Chondrocyte (in vitro differentiated cells): ENCODE results near the gene MAPK8IP2. TPM values are rescaled to one million over a fixed set of nuclear protein-coding genes. Genes with fewer than 3 reads are reported as not detected.

Experiments
- DNase-seq: peaks from one replicate; pipeline ENCODE4 v3.0.0; 2021; ENCODE audit warnings: mixed read lengths, low spot score
- H3K27ac Mint-ChIP-seq: one replicate; pipeline ENCODE4 v1.8.0; 2021; ENCODE audit warnings: mild to moderate bottlenecking, moderate library complexity, mixed read lengths; ENCODE audit not compliant: unreplicated experiment
- H3K27me3 Mint-ChIP-seq: 2 replicates; pipeline ENCODE4 v1.8.0; 2021; ENCODE audit warnings: low read depth, mixed read lengths
- H3K36me3 Mint-ChIP-seq: 2 replicates; pipeline ENCODE4 v1.8.0; 2021; ENCODE audit warnings: low read depth, mixed read lengths
- H3K4me1 Mint-ChIP-seq: 2 replicates; pipeline ENCODE4 v1.8.0; 2021; ENCODE audit warnings: low read depth, mild to moderate bottlenecking, mixed read lengths
- H3K4me3 Mint-ChIP-seq: one replicate; pipeline ENCODE4 v1.8.0; 2021; ENCODE audit warnings: mild to moderate bottlenecking, moderate library complexity, mixed read lengths; ENCODE audit not compliant: unreplicated experiment
- H3K9me3 Mint-ChIP-seq: 2 replicates; pipeline ENCODE4 v1.8.0; 2021; ENCODE audit warnings: low read depth, mixed read lengths
- CTCF ChIP-seq: fragments of 200-600 bp; sonication (generic); IDR thresholded peaks from 2 replicates; pipeline ENCODE4 v1.5.0; 2021; ENCODE audit warnings: antibody characterized with exemption, mild to moderate bottlenecking, moderate library complexity
- total RNA-seq: library from RNA; stranded (reverse); gene quantifications from 3 replicates; pipeline ENCODE4 v1.2.1, GENCODE V29; 2021

The MAPK8IP2 gene
- total RNA-seq, 1 donor from 2014 or later, result 4.1 TPM

GRCh38 chr22:50579752-50580151 lies 20.8 kb upstream of the MAPK8IP2 start:
- DNase-seq, result no peak
- Mint-ChIP-seq H3K27me3 (no peaks in the 10 kb centered on the region), H3K4me3 (no peak overlapping the region), H3K9me3 (no peaks in the 10 kb centered on the region), H3K4me1 (peaks cover 19% of the 10 kb centered on the region), H3K36me3 (peaks cover 9% of the 10 kb centered on the region), H3K27ac (no peak overlapping the region)
- no peak for TF ChIP-seq CTCF

DNA sequence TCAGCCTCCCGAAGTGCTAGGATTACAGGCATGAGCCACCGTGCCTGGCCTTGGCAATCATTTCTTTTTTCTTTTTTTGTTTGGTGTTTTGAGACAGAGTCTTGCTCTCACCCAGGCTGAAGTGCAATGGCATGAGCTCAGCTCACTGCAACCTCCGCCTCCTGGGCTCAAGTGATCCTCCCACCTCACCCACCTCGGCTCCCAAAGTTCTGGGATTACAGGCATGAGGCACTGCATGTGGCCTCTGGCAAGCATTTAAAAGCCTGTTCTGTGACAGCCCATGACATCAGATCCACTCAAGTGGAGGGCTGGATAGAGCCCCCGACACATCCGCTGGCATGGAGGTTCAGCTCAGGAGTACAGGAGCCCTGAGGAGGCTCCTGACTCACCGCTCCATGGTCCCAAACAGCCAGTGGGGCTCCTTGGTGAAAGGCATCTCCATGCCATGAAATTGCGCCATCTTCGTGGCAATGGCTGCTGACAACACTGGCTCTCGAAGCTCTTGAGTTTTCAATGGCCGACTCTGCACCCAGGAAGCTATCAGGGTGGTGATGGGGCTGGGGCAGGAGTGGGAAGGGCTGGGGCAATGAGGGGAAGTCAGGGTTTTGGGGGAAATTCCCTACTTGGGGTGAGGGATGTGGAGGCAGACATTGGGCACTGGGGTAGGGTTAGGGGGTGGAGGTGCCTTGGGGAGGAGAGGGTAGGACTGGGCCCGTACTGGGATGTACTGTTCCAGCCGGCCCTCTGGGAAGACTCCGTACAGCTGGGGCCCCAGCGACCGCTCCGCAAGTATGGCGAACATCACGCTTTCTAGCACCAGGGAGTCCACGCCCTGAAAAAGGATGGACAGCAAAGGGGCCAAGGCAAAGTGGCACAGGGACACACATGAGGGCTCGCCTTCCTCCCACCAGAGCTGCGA lies 19.3 kb upstream of the MAPK8IP2 start:
- peak overlapping the region; percentile 57 for H3K27ac Mint-ChIP-seq
- peaks cover 19% of the 10 kb centered on the region for H3K4me1 Mint-ChIP-seq
- H3K4me3 Mint-ChIP-seq, result peak overlapping the region; percentile 88
- H3K36me3 Mint-ChIP-seq, result peaks cover 9% of the 10 kb centered on the region
- TF ChIP-seq CTCF, result no peak
- H3K27me3 Mint-ChIP-seq, result no peaks in the 10 kb centered on the region
- no peaks in the 10 kb centered on the region for H3K9me3 Mint-ChIP-seq
- peak; percentile 47 for DNase-seq

DNA sequence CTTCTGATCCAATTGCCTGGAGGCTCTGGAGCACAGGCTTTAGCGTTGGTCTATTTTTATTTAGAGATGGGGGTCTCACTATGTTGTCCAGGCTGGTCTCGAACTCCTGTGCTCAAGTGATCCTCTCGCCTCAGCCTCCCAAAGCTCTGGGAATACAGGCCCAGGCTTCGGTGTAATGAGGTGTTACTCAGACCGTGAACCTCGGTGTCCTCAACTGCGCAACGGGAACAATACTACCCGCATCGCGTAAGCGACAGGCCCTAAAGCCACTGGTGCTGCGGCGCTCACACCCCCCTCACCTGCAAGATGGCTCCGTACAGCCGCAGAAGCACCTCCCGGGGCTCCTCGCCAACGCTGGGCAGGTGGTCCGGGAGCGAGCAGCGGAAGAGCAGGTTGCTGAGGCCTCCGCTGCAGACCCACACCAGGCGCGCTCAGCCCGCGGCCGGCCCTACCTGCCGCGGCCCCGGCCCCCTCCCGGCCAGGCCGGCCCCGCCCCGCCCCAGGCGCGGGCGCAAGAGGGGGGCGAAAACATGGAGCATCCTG lies 18.6 kb upstream of the MAPK8IP2 start:
- Mint-ChIP-seq H3K9me3 (no peaks in the 10 kb centered on the region), H3K4me3 (peak overlapping the region; percentile 88), H3K27ac (peak overlapping the region; percentile 57), H3K27me3 (no peaks in the 10 kb centered on the region), H3K36me3 (peaks cover 9% of the 10 kb centered on the region), H3K4me1 (peaks cover 19% of the 10 kb centered on the region)
- TF ChIP-seq CTCF, result no peak
- DNase-seq, result peak; percentile 88

- Mint-ChIP-seq H3K27me3 (no peaks in the 10 kb centered on the region), H3K27ac (peak within 1 kb of the TSS; percentile 81), H3K4me1 (peaks cover 19% of the 10 kb centered on the region), H3K4me3 (peak within 1 kb of the TSS; percentile 88), H3K9me3 (no peaks in the 10 kb centered on the region), H3K36me3 (peaks cover 9% of the 10 kb centered on the region)
- no peak for TF ChIP-seq CTCF
- peak; percentile 100 for DNase-seq
These were observed 17.9 kb upstream of the MAPK8IP2 start, which contains the start of gene CHKB for GRCh38 chr22:50582493-50583293. Gene CHKB, minus strand, starts transcription at chr22:50582849. Its CDS starts 68 bp downstream, at chr22:50582781.
